HFF-Myc (cell line): ENCODE measurements around the gene AKAP6.

Source experiments
- DNase-seq: peaks from one replicate; pipeline ENCODE4 v3.0.0-alpha.2; 2011; ENCODE audit warnings: low read depth; ENCODE audit errors: extremely low read depth
- H3K4me3 ChIP-seq: replicated peaks from 2 replicates; pipeline ENCODE4 v1.5.1; 2011; ENCODE audit warnings: low read depth, mild to moderate bottlenecking, control low read depth, low read length
- CTCF ChIP-seq: IDR thresholded peaks from 2 replicates; pipeline ENCODE4 v1.5.1; 2012; ENCODE audit warnings: mild to moderate bottlenecking, low read depth, low read length, control low read depth; ENCODE audit errors: missing control alignments

The AKAP6 gene

GRCh38 chr14:32603992-32604565 is 275.0 kb downstream of the AKAP6 start:
- H3K4me3 ChIP-seq = no peak overlapping the region
- DNase-seq = no peak
- TF ChIP-seq CTCF = no peak

GRCh38 chr14:32606301-32606700 is 277.2 kb downstream of the AKAP6 start:
- no peak for TF ChIP-seq CTCF
- DNase-seq = no peak
- H3K4me3 ChIP-seq = no peak overlapping the region

GRCh38 chr14:32607399-32607798 is 278.3 kb downstream of the AKAP6 start:
- DNase-seq = no peak

GRCh38 chr14:32608857-32609256 is 279.8 kb downstream of the AKAP6 start:
- no peak for TF ChIP-seq CTCF
- no peak for DNase-seq
- no peak overlapping the region for H3K4me3 ChIP-seq

More at GRCh38 chr14:32607399-32607798, 278.3 kb downstream of the AKAP6 start:
- TF ChIP-seq CTCF = no peak
- no peak overlapping the region for H3K4me3 ChIP-seq

- no peak for DNase-seq
- TF ChIP-seq CTCF = no peak
- no peak overlapping the region for H3K4me3 ChIP-seq
Measured at GRCh38 chr14:32609388-32609787, 280.3 kb downstream of the AKAP6 start.

- TF ChIP-seq CTCF = no peak
- DNase-seq = no peak
- H3K4me3 ChIP-seq = no peak overlapping the region
Measured at GRCh38 chr14:32611752-32612151, 282.7 kb downstream of the AKAP6 start.

GRCh38 chr14:32618991-32619390 is 289.9 kb downstream of the AKAP6 start:
- TF ChIP-seq CTCF = no peak
- no peak overlapping the region for H3K4me3 ChIP-seq
- no peak for DNase-seq
